ENCODE results near the gene KIRREL3. TPM values are rescaled to one million over a fixed set of nuclear protein-coding genes. Genes with fewer than 3 reads are reported as not detected.

The KIRREL3 gene
- total and polyA plus RNA-seq, 2 donors (not counting 3 experiments of a cell fraction or from before 2014, with no cell fraction given) = not detected

- no peaks in the 10 kb centered on the region for H3K36me3 ChIP-seq (ENCODE audit: control insufficient read depth in 2 of 2, extremely low read depth in 1 of 2, insufficient read depth in 2 of 2, low read length in 2 of 2)
- dilution Hi-C loops (cut with MboI; ENCODE audit: extremely low pct_ligation_motif_present, low sequenced_read_pairs) = no loop called here
Observed at GRCh38 chr11:126598344-126599216, 402.0 kb downstream of the KIRREL3 start.

More at GRCh38 chr11:126598344-126599216, 402.0 kb downstream of the KIRREL3 start:
- no TSS peak for BruUV-seq (replicated peaks)
- H4K20me1 ChIP-seq (replicated peaks; ENCODE audit: control insufficient read depth, extremely low read depth, insufficient read depth, low read length) = no peaks in the 10 kb centered on the region
- no peak overlapping the region for H3K4me2 ChIP-seq (ENCODE audit: insufficient read depth, low read length)
- H2AFZ ChIP-seq (ENCODE audit: low read depth, low read length) = no peak overlapping the region
- no peak overlapping the region for H3K9ac ChIP-seq (replicated peaks; ENCODE audit: extremely low read depth, insufficient read depth, low read length)
- ChIA-PET CTCF (no interaction called here), POLR2A (no interaction called here)
- H3K79me2 ChIP-seq (ENCODE audit: control insufficient read depth, insufficient read depth, low read length) = no peaks in the 10 kb centered on the region
- no peak overlapping the region for H3K27ac ChIP-seq (ENCODE audit: insufficient read depth, low read depth, low read length)
- TF ChIP-seq CTCF (IDR thresholded peaks at IDR 0.05; ENCODE audit: extremely low read depth in 1 of 2, insufficient read depth in 1 of 2, low read depth in 1 of 2, low read length in 2 of 2) (no peak), POLR2AphosphoS5 (IDR thresholded peaks at IDR 0.05; ENCODE audit: insufficient read depth, low read depth, low read length) (no peak), FOS (IDR thresholded peaks at IDR 0.05; ENCODE audit: borderline replicate concordance, insufficient read depth, low read length) (no peak), GATA2 (IDR thresholded peaks at IDR 0.05; ENCODE audit: insufficient read depth, insufficient read length, low read depth, low read length) (no peak), MAX (IDR thresholded peaks at IDR 0.05; ENCODE audit: insufficient read depth, insufficient read length) (no peak), EZH2 (IDR thresholded peaks at IDR 0.05; ENCODE audit: borderline replicate concordance, low read depth, low read length, severe bottlenecking) (no peak), MYC (IDR thresholded peaks at IDR 0.05; ENCODE audit: low read depth, low read length) (no peak)
- H3K4me3 ChIP-seq (replicated peaks in 1 of 3; ENCODE audit: insufficient read depth in 1 of 3, low read depth in 1 of 3, low read length in 3 of 3) = no peak overlapping the region
- no peaks in the 10 kb centered on the region for H3K9me3 ChIP-seq (replicated peaks; ENCODE audit: control insufficient read depth, insufficient read depth, low read length)
- intact Hi-C loops (cut with micrococcal nuclease) = no loop called here
- H3K4me1 ChIP-seq (ENCODE audit: control insufficient read depth, extremely low read depth, insufficient read depth, low read length) = no peaks in the 10 kb centered on the region
- FAIRE-seq = no peak
- DNase-seq (ENCODE audit: low read depth, low spot score) = no peak
- no peaks in the 10 kb centered on the region for H3K9me1 ChIP-seq (replicated peaks; ENCODE audit: control insufficient read depth, extremely low read depth, insufficient read depth, low read length)
- no peaks in the 10 kb centered on the region for H3K27me3 ChIP-seq (ENCODE audit: control insufficient read depth in 2 of 2, insufficient read depth in 2 of 2, low read length in 2 of 2)

All from endothelial cell of umbilical vein (primary cell).